ENCODE measurements around the gene FAT2.
"Not testable (repeated sequence)": the region's sequence is repeated elsewhere in the genome, so short reads cannot be mapped to it uniquely, and the experiment has no call there.

The FAT2 gene

DNA sequence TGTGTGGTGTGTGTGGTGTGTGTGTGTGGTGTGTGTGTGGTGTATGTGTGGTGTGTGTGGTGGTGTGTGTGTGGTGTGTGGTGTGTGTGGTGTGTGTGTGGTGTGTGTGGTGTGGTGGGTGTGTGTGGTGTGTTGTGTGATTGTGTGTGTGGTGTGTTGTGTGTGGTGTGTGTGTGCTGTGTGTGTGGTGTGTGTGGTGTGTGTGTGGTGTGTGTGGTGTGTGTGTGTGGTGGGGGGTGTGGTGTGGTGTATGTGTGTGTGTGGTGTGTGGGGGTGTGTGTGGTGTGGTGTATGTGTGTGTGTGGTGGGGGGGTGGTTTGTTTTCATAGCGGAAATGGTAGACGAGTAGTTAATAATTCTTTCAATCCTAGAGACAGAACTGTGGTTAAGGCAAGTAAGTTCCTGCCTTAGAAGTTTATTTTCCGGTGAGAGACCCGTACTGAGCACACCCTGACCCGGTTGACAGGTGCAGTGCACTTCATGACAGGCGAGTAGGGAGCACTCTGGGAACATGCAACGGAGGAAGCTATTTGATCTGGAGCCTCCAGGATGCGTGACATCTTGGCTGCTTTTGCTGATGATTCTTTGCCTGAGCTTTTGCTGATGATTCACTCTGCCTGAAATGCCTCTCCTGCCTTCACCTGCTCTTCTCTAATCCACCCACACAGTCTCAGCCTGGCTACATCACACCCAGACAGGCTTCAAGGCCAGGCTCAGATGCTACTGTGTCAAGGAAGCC lies 21.7 kb upstream of the FAT2 start:
- DNase-seq, result peak; percentile 7

DNA sequence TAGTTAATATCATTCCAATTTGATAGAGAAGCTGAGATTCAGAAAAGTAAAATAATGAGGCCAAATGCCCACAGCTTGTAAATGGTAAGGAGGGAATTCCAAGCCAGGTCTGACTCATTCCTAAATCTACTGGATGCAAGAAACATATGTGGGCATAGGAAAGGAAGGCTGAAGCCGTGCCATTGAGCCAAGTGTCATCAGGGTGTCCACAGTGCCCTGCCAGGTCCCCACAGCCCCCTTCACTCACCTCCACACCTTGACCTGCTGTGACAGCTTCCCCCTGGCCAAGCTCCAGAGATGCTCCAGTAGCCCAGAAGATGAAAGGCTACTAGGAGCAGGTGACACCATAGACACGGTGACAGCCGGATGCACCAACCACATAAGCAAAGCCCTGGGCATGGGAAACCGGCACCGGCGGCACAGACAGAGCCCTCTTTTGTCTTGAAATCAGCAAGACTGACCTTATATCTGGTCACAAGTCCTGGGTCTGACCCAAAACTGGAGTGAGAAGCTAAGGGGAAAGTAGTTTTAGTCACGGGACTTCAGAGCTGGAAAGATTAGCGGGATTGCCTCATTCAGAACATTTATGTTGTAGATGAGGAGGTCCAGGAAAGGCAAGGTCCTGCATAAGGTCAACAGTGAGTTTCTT lies 20.1 kb upstream of the FAT2 start:
- DNase-seq, result no peak

DNA sequence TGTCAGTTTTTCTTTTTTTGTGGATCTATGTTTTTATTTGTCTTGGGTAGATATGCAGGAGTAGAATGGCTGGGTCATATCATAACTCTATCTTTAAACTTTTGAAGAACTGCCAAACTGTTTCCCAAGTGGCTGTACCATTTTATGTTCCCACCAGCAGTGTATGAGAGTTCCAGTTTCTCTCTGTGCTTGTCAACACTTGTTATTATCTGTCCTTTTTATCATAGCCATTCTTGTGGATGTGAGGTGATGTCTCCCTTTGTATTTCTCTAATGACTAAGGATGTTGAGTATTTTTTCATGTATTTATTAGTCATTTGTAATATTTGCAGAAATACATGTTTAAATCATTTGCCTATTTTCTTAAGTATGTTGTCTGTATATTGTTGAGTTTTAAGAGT lies 17.4 kb upstream of the FAT2 start:
- DNase-seq, result no peak

DNA sequence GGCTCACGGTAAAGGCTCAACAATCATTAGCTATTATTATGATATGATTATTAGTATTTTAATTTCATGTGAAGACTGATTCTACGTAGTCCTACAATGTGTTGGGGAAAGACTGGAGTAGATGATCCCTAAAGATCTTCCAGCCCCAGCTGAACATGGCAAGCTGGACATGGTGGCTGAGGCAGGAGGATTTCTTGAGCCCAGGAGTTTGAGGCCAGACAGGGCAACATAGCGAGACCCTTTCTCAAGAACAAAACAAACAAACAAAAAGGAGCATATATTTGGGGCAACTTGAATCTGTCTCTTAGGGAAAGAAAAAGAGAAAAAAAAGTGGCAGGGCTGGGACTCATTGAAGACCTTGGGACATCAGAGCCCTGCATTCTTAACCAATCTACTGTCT lies 16.2 kb upstream of the FAT2 start:
- DNase-seq, result no peak

DNA sequence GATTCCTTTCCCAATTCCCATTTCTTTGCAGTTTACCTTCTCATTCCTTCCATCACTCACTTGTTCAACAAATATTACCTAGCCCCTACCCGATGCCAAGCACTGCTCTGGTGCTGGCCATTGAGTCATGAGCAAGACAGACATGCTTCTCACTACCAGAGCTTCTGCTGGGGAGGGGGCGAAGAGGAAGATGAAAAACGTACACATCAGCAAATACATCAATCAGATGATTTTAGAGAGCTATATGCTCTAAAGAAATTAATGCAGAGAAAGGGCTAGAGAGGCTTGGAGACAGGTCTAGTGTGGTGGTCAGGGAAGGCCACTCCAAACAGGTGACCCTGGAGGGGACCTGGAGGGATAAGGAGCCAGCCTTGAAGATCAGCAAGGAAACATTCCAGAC lies 14.4 kb upstream of the FAT2 start:
- DNase-seq, result no peak

DNA sequence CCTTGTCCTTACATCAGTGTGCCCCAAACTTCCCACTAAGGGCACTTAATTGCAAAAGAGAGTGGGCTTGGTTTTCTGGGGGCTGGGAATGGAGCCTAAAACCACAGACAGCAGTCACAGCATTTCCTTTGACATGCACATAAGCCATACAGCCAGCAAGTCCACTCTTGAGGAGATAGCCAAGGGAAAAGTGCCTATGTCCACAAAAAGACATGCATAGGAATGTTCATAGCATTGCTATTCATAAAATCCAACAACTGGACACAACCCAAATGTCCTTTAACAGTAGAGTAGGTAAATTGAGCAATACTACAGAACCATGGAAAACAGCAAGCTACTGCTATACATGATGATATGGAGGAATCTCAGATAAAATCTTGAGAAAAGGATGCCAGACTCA lies 11.7 kb upstream of the FAT2 start:
- no peak for DNase-seq

DNA sequence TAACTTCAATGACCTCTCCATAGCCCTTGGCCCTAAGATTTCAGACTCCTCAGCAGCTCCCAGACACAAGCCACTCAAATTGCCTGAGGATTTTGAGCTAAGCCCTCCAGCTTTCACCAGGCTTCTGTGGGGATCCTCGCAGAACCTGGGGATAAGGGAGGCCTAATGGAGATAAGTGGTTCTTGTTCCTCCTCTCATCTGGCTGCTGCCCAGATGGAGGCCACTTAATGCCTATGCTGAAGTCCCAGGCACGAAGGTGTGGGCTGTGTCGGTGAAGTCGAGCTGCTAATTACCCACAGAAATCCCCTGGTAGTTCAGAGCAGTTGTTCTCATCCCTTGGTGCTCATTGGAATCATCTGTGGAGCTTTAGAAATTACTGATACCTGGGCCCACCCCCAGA lies 10.3 kb upstream of the FAT2 start:
- no peak for DNase-seq

DNA sequence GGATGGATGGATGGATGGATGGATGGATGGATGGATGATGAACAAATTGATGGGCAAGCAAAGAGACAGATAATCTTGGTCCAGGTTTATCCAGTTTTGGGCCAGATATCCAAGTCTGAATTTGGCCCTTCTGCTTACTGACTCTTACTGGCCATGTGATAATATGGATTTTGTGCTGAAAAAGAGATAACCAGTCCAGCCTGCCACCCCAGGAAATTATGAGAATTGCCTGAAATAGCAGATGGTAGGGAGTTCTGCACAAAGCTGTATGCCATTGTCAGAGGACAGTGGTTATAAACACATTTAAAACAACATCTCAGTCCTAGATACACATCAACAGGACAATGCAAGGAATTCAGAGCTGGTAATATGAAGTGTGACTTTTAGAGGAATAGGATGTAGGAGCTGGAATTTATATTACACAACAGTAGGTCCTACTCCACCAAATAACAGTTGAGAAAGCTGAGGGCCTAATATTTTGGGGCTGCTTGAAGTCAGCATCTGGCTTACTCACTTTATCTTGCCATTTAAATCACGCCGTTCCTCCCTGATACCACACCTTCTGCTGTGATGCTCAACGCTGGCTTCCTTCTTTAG lies 9.0 kb upstream of the FAT2 start:
- DNase-seq, result no peak

DNA sequence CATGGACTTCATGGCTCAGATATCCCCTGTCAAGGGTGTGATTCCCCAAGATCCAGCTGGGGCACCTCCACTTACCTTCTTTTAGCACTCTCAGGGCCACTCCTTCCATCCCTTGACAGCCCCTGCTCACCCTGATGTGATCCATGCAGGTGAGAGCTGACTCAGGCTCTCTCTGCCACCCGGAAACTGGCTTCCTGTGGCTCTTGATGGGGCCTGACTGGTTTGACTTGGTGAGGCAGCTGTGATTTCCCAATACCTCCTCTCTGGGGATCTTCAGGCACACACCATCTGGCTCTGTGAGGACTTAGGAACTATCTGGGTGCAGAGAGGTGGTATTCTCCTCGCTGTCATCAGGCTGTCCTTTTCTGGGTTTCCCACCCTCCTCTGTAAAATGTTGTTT lies 7.9 kb upstream of the FAT2 start:
- DNase-seq, result no peak

DNA sequence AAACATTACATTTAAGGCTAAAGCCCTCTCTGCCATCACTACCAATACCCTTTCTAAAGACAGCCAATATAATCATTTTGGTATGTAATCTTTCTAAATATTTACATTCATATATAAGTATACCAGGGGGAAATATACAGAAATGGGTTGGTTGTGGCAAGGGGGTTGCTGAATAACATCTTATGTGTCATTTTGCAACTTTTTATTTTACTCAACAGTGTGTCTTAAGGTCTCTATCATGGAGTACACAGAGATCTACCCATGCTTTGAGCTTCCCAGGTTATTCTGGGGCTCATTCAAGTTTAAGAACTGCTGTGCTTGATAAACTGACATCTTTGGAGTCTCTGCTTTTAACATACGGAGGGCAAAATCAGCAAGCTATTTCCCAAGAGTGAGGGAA lies 7.4 kb upstream of the FAT2 start:
- no peak for DNase-seq

DNA sequence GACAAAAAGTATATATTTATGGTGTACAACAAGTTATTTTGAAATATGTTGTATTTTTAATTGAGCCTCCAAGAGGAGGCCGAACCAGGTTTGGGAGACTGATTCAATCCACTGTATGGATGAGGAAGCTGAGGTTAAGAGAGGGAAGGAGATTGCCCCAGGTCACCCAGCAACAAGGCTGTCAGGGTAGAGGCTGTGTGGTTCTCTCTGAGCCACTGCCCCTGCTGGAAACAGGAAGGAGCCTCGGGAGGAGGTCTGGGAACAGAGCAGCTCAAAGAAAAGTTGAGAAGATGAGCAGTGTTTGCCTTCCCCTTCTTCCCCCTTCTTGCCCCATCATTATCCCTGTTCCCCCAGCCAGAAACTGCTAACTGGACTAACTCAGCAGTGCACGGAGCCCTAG lies 6.6 kb upstream of the FAT2 start:
- DNase-seq, result no peak

DNA sequence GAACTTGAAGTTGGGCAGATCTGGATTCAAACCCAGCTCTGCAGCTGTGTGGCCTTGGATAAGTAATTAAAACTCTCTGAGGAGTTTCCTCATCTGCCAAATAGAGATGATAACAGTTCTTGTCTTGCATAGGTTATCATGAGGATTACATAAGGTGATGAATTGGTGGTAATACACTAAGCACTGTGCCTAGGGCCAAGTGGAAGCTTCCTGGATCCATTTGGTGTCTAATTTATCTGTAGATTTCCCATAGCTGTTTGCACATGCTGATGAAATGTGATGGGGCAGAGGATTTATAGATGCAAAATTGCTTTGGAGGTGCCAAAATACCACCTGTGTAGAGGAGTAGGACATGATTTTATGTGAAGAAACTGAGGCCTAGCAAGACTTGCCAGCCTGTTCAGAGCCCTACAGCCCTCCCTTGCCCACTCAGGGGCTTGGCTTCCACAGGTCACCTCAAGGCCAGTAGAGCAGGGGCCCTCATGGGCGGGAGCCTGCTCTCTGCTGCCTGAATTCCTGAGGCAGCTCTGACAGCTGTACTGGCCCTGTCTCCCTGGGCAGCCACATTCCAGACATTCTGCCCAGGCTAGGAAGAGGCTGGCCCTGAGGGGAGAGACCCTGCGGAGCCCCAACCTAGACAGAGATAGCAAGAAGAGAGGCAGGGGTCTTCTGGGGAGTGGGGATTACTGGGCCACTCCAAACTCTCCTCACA lies 5.9 kb upstream of the FAT2 start:
- DNase-seq, result no peak

DNA sequence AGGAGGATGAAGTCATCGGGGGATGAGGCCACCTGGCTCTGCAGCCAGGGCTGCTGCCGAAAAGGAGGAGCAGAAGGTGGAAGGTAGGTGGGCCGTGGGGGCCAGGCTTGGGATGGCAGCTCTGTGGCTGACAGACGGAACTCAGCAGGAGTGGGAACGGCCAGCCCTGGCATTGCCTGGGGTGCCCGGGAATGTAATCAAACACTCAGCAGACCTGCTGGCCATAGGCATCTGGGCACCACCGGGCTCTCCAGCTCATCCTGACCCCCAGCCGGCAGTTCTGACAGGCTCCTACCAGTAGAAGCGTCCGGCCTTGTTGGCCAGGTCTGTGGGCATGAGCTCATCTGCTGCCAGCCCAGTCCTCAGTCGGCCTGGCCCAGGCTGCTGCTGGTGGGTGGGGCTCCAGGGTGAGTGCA lies 4.3 kb upstream of the FAT2 start:
- no peak for DNase-seq

DNA sequence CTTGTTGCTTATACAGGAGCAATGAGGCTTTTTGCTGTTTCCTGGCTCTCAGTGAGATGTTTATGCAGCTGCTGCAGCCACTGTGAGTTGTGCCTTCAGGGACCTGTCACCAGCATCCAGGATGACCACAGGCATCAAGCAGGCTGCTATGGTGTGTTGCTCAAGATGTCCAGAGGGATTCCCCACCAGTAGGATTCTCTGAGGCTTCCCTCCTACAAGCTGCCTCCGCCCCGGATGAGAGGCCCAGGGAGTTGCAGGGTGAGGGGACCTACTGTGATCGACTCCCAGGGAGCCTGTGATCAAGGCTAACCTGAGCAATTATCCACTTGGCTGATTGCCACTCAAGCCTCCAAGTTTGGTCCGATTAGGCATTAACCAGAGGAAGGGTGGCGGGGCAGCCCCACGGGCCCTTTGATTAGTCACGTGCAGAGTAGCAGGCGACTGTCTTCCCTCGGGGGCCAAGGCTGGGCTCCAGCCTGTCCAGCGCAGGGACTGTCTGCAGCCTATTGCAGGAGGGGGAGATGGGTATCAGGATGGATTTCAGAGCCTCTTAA lies 1.8 kb upstream of the FAT2 start:
- no peak for DNase-seq

DNA sequence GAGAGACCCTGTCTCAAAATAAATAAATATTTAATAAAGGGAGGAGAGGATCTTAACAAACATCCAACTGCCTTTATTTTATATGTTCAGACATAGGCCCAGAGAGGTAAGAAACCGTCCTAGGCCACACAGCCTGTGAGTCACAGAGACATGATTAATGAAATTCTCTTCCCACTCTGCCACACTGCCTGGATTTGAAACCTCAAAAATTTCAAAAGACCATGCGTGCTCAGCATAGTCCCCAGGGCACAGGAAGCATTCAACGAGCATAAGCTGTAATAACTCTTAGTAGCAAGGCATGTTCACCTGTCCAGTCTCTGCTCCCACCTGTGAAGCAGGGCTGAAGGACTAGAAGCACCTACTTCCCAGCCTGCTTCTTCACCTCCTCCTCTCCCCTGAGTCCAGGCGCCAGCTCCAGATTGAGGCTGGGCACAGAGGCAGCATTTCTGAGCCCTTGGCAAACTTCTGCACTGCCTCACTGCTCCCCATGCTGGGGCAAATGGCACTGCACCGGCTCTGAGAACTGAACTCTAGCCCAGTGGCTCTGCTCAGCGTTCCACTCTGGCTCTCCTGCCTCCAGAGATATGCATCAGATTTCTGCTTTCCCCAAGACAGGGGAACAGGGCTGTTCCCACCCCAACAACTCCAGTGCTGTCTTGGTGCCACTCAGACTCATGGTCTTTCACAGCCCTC lies 1.1 kb downstream of the FAT2 start:
- DNase-seq, result no peak

DNA sequence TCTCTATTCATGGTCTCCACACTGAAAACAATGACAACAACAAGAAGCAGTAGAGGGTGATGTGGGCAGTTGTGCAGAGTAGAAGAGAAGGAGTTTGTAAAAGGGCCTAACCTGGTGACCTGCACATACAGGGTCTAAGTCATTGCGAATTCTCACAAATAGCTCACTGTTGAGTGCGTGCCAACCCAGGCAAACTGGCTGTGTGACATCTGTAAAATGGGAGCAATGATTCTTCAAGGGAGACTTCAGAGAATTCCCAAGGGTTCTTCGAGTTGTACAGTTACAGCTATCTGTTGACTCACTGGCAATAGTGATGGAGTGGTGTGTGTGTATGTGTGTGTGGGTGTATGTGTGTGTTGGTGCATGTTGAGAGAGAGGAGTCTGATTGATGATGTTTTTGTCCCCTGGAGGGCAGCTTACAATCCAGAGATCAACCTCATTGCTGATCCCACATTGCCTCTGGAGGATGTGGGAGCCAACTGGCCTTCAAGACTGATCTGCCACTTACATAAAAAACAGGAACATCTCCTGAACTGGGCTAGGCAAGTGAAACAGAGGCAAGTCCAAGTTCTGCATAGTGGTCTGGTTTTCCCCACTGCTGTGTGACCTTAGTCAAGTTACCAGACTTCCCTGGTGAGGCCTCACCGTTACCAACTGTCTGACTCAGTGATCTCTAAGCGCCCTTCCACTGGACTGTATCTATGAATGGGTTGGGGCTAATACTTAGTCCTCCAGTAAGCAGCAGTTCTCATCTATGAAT lies 3.2 kb downstream of the FAT2 start:
- DNase-seq, result no peak

DNA sequence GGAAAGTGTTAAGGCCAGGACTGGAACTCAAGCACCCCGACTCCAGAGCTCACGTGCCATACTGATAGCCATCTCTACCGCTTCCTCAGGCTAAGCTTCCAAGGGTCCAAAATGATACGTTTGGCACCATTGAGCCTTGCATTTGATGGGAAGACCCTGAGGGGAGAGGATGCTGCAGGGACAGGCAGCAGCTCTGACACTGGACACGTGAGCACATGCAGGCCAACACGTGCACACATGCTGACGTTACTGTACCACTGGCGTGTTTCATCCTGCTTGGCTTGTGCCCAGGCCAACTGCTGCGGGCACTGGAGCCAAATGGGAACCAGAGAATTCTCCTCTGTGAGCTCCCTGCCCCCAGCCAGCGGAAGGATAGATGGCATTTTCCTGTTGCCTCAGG lies 5.2 kb downstream of the FAT2 start:
- no peak for DNase-seq

DNA sequence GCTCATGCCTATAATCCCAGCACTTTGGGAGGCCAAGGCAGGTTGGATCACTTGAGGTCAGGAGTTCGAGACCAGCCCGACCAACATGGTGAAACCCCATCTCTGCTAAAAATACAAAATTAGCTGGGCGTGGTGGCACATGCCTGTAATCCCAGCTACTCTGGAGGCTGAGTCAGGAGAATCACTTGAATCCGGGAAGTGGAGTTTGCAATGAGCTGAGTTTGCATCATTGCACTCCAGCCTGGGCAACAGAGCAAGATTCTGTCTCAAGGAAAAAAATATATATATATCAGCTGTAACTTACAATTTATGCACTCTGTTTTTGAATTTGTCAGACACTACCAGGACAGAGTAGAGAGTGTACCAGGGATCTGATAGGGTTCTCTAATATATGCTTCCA lies 5.8 kb downstream of the FAT2 start:
- DNase-seq, result not testable (repeated sequence)

DNA sequence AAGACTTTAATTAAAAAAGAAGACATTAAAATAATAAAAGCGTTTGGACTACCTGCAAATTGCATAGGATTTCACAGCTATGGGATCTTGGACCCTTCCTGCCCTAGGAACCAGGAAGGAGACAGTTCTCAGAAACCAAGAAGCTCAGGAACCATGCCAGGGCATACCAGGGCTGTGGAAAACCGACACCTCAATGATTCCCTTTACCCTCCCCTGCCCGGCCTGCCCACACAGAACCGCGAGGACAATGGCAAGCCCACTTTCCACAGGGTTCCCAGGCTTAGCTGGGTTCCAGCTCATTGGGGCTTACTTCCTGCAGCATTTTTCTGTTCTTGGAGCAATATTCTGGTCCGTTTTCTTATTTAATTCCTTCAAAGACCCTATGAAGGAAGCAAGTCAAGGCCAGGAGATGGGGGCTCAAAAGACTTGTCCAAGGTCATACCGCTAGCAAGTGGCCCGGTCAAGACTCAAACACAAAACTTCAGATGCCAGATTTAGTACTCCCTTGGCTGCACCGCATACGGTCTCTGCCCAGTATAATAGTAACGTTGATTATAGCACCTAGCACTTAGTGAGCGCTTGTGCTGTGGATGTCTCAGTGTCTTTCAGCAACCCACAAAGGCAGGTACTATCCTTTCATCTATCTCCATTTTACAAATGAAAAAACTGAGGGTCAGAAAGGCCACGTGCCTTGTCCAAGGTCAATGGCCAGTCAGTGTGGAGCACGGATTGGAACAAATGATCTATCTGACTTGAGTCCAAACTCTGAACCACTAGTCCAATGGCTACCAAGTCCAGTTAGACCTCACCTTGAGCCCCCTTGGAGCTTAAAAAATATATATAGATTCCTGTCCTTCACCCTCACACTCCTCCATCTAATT lies 6.8 kb downstream of the FAT2 start:
- DNase-seq, result no peak

DNA sequence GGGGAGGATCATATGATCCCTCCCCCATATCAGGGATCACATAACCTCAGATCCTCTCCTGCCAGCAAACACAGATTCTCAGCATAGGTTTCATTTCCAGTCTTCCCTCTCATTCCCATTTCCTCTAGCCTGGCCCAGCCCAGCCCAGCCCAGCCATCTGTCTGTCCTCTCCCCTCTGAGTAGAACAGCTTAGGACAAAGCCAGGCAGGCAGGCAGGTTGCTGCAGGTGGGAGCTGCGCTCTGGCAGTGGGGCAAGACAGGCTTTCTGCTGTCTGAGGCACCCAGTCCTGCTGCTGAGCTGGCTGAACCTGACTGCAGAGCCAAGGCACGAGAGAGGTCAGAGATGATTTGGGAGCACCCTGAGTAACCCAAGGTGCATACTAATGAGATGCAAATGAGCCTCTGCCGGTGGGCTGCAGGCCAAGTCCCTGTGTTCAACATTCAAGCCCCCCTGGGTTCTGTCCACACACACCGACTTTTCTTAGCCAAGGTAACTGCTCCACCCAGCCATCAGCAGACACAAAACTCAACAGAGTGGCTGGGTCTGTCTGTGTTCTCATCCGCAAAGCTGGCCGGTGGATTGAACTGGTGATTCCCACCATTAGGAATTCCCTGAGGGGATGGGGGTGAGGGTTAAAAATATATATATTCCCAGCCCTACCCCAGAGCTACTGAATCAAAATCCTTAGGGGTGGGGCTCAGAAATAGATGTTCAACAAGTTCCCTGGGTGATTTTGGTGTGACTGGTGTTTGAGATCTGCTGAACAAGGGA lies 9.1 kb downstream of the FAT2 start:
- no peak for DNase-seq
